GM18867 (cell line): Measurements from ENCODE around the gene NCKAP5.

Experiments used
- ATAC-seq: cut with Tn5 transposase; IDR thresholded peaks from one replicate; pipeline ENCODE4 v1.9.1; 2021; ENCODE audit warnings: mild to moderate bottlenecking, moderate library complexity; ENCODE audit not compliant: unreplicated experiment

Gene NCKAP5

GRCh38 chr2:133574620-133575019 lies 6.4 kb upstream of the NCKAP5 start:
- ATAC-seq, result no peak

GRCh38 chr2:133574186-133574585 lies 5.9 kb upstream of the NCKAP5 start:
- no peak for ATAC-seq

GRCh38 chr2:133573491-133574162 lies 5.4 kb upstream of the NCKAP5 start:
- ATAC-seq, result no peak

GRCh38 chr2:133571249-133571648 lies 3.0 kb upstream of the NCKAP5 start:
- no peak for ATAC-seq

GRCh38 chr2:133570542-133570941 lies 2.3 kb upstream of the NCKAP5 start:
- no peak for ATAC-seq

- ATAC-seq, result no peak
Observed at GRCh38 chr2:133569286-133569830, 1.1 kb upstream of the NCKAP5 start.

- no peak for ATAC-seq
Observed at GRCh38 chr2:133568598-133568997, 335 bp upstream of the NCKAP5 start.

GRCh38 chr2:133562558-133562957 lies 5.7 kb downstream of the NCKAP5 start:
- ATAC-seq, result no peak

- ATAC-seq, result peak; percentile 74
Observed at GRCh38 chr2:133561045-133561852, 7.0 kb downstream of the NCKAP5 start.

GRCh38 chr2:133557614-133558013 lies 10.6 kb downstream of the NCKAP5 start:
- no peak for ATAC-seq

GRCh38 chr2:133553838-133554408 lies 14.3 kb downstream of the NCKAP5 start:
- ATAC-seq, result no peak

- ATAC-seq, result no peak
Observed at GRCh38 chr2:133553251-133553650, 15.0 kb downstream of the NCKAP5 start.

GRCh38 chr2:133552821-133553220 lies 15.4 kb downstream of the NCKAP5 start:
- ATAC-seq, result no peak

- ATAC-seq, result no peak
Observed at GRCh38 chr2:133541797-133542196, 26.5 kb downstream of the NCKAP5 start.

GRCh38 chr2:133541376-133541775 lies 26.9 kb downstream of the NCKAP5 start:
- ATAC-seq, result no peak

GRCh38 chr2:133532919-133533318 lies 35.3 kb downstream of the NCKAP5 start:
- no peak for ATAC-seq

GRCh38 chr2:133531382-133531781 lies 36.9 kb downstream of the NCKAP5 start:
- ATAC-seq, result peak; percentile 65

- ATAC-seq, result no peak
Observed at GRCh38 chr2:133530645-133531044, 37.6 kb downstream of the NCKAP5 start.

- ATAC-seq, result no peak
Observed at GRCh38 chr2:133526530-133527300, 41.5 kb downstream of the NCKAP5 start.

- ATAC-seq, result no peak
Observed at GRCh38 chr2:133525613-133526529, 42.4 kb downstream of the NCKAP5 start.
